Mesothelial cell of epicardium (in vitro differentiated cells): ENCODE measurements around the gene COPS9. TPM values are rescaled to one million over a fixed set of nuclear protein-coding genes. Genes with fewer than 3 reads are reported as not detected.

Experiments
- DNase-seq, 2 experiments: peaks; one replicate each; pipeline ENCODE4 v3.0.0; 2021; ENCODE audit warnings: low spot score in 2 of 2; ENCODE audit not compliant: unreplicated experiment in 2 of 2
- H3K27ac Mint-ChIP-seq: 2 replicates; pipeline ENCODE4 v1.8.0; 2021; ENCODE audit warnings: mixed read lengths
- H3K27me3 Mint-ChIP-seq: 2 replicates; pipeline ENCODE4 v1.8.0; 2021; ENCODE audit warnings: low read depth, mixed read lengths
- H3K36me3 Mint-ChIP-seq: 2 replicates; pipeline ENCODE4 v1.8.0; 2021; ENCODE audit warnings: mixed read lengths
- H3K4me1 Mint-ChIP-seq: 2 replicates; pipeline ENCODE4 v1.8.0; 2021; ENCODE audit warnings: mixed read lengths
- H3K4me3 Mint-ChIP-seq: 2 replicates; pipeline ENCODE4 v1.8.0; 2021; ENCODE audit warnings: mild to moderate bottlenecking, moderate library complexity, mixed read lengths
- H3K9me3 Mint-ChIP-seq: 2 replicates; pipeline ENCODE4 v1.8.0; 2021; ENCODE audit warnings: mixed read lengths
- CTCF ChIP-seq: fragments of 200-600 bp; sonication (generic); IDR thresholded peaks from one replicate; pipeline ENCODE4 v1.5.0; 2021; ENCODE audit warnings: antibody characterized with exemption; ENCODE audit not compliant: unreplicated experiment
- total RNA-seq: library from RNA; stranded (reverse); gene quantifications from 3 replicates; pipeline ENCODE4 v1.2.1, GENCODE V29; 2021

The COPS9 gene
- total RNA-seq, 1 donor from 2014 or later, result 93.6 TPM

- no peak for TF ChIP-seq CTCF
- no peak for DNase-seq
- H3K4me3 Mint-ChIP-seq, result no peak overlapping the region
- H3K27ac Mint-ChIP-seq, result no peak overlapping the region
- H3K4me1 Mint-ChIP-seq, result no peaks in the 10 kb centered on the region
- H3K9me3 Mint-ChIP-seq, result no peaks in the 10 kb centered on the region
- peaks cover 30% of the 10 kb centered on the region for H3K27me3 Mint-ChIP-seq
- no peaks in the 10 kb centered on the region for H3K36me3 Mint-ChIP-seq
These were observed 25.9 kb upstream of the COPS9 start for GRCh38 chr2:240162032-240162431.

GRCh38 chr2:240161087-240161750 is 25.1 kb upstream of the COPS9 start:
- no peak overlapping the region for H3K4me3 Mint-ChIP-seq
- H3K4me1 Mint-ChIP-seq, result no peaks in the 10 kb centered on the region
- TF ChIP-seq CTCF, result no peak
- no peaks in the 10 kb centered on the region for H3K36me3 Mint-ChIP-seq
- no peak overlapping the region for H3K27ac Mint-ChIP-seq
- peaks cover 27% of the 10 kb centered on the region for H3K27me3 Mint-ChIP-seq
- no peaks in the 10 kb centered on the region for H3K9me3 Mint-ChIP-seq
- no peak for DNase-seq

- Mint-ChIP-seq H3K9me3 (no peaks in the 10 kb centered on the region), H3K36me3 (no peaks in the 10 kb centered on the region), H3K4me1 (peaks cover 3% of the 10 kb centered on the region), H3K4me3 (no peak overlapping the region), H3K27ac (no peak overlapping the region), H3K27me3 (peaks cover 25% of the 10 kb centered on the region)
- DNase-seq, result no peak
- no peak for TF ChIP-seq CTCF
These were observed 24.4 kb upstream of the COPS9 start for GRCh38 chr2:240160291-240161086.

- DNase-seq, result no peak
- H3K27me3 Mint-ChIP-seq, result peaks cover 25% of the 10 kb centered on the region
- H3K4me3 Mint-ChIP-seq, result no peak overlapping the region
- TF ChIP-seq CTCF, result no peak
- H3K36me3 Mint-ChIP-seq, result no peaks in the 10 kb centered on the region
- H3K27ac Mint-ChIP-seq, result no peak overlapping the region
- H3K4me1 Mint-ChIP-seq, result peaks cover 3% of the 10 kb centered on the region
- no peaks in the 10 kb centered on the region for H3K9me3 Mint-ChIP-seq
These were observed 23.2 kb upstream of the COPS9 start for GRCh38 chr2:240159251-240159839.

GRCh38 chr2:240157147-240157470 is 21.0 kb upstream of the COPS9 start:
- peaks cover 34% of the 10 kb centered on the region for H3K27me3 Mint-ChIP-seq
- peaks cover 7% of the 10 kb centered on the region for H3K9me3 Mint-ChIP-seq
- H3K27ac Mint-ChIP-seq, result no peak overlapping the region
- no peaks in the 10 kb centered on the region for H3K36me3 Mint-ChIP-seq
- TF ChIP-seq CTCF, result no peak
- peaks cover 3% of the 10 kb centered on the region for H3K4me1 Mint-ChIP-seq
- no peak for DNase-seq
- H3K4me3 Mint-ChIP-seq, result no peak overlapping the region
